HepG2 (cell line): Measurements from ENCODE around the gene ECSIT. TPM values are rescaled to one million over a fixed set of nuclear protein-coding genes. Genes with fewer than 3 reads are reported as not detected.
"Not testable (repeated sequence)": the region's sequence is repeated elsewhere in the genome, so short reads cannot be mapped to it uniquely, and the experiment has no call there.

Experiments
- ATAC-seq: fragments of 200-7000 bp; cut with Tn5 transposase; 3 replicates; pipeline ENCODE4 v1.9.1; 2020; ENCODE audit warnings: mild to moderate bottlenecking, moderate library complexity
- BruUV-seq: library from RNA; stranded (reverse); fragments of 400-500 nt; replicated peaks from 2 replicates; lab custom pipeline; 2021; lab: Mats Ljungman, UMichigan
- CTCF ChIA-PET: fragments of 300-600 bp; formaldehyde crosslinking; extraction: SDS; loops from one replicate; lab custom pipeline; 2021; ENCODE audit warnings: low total read pairs, inconsistent platforms, low intra/inter-chr PET ratio; lab: Yijun Ruan, JAX
- POLR2A ChIA-PET: fragments of 350-600 bp; sonication (Branson Sonifier 250); formaldehyde crosslinking; loops from one replicate; lab custom pipeline; 2020; ENCODE audit warnings: antibody characterized with exemption, inconsistent platforms; lab: Yijun Ruan, JAX
- DNase-seq: peaks from one replicate; pipeline ENCODE4 v3.0.0-alpha.2; 2015; ENCODE audit warnings: low spot score
- FAIRE-seq: peaks from 3 replicates; lab custom pipeline; 2011; peaks lifted over from hg19 to GRCh38; lab: Jason Lieb, UNC
- H2AFZ ChIP-seq: one replicate; pipeline ENCODE4 v1.6.1; 2011; ENCODE audit warnings: low read length, inconsistent platforms
- H3K27ac ChIP-seq: fragments of 300-600 bp; 3 replicates; pipeline ENCODE4 v1.8.0; 2011; ENCODE audit warnings: mixed run types, mild to moderate bottlenecking, mixed read lengths, low read length, inconsistent platforms; ENCODE audit not compliant: insufficient read depth; ENCODE audit errors: extremely low read length
- H3K27me3 ChIP-seq, 2 experiments: fragments of 200-600 bp in 1 of 2; 2 replicates in 1 of 2; 3 replicates in 1 of 2; pipeline versions ENCODE4 v1.6.0 to v1.8.0; 2011; ENCODE audit warnings: low read length in 2 of 2, mild to moderate bottlenecking in 2 of 2, moderate library complexity in 2 of 2, inconsistent platforms in 1 of 2; ENCODE audit not compliant: insufficient read depth in 2 of 2, control insufficient read depth in 1 of 2
- H3K36me3 ChIP-seq, 2 experiments: fragments of 200-600 bp in 1 of 2; replicated peaks in 1 of 2; 2 replicates in 1 of 2; 3 replicates in 1 of 2; pipeline versions ENCODE4 v1.5.1 to v1.8.0; 2011; ENCODE audit warnings: low read length in 2 of 2, inconsistent platforms in 1 of 2; ENCODE audit not compliant: insufficient read depth in 2 of 2, control insufficient read depth in 1 of 2
- H3K4me1 ChIP-seq: 2 replicates; pipeline ENCODE4 v1.5.1; 2012; ENCODE audit warnings: low read length, inconsistent platforms; ENCODE audit not compliant: insufficient read depth
- H3K4me2 ChIP-seq: 2 replicates; pipeline ENCODE4 v1.6.0; 2011; ENCODE audit warnings: low read depth, low read length, inconsistent platforms
- H3K4me3 ChIP-seq, 3 experiments: fragments of 200-600 bp in 1 of 3; sonication (generic), shearing (Covaris generic) in 1 of 3; replicated peaks in 1 of 3; 2 replicates each; pipeline ENCODE4 v1.5.1; 2011 to 2016; ENCODE audit warnings: low read length in 3 of 3, inconsistent platforms in 2 of 3, low read depth in 2 of 3, mild to moderate bottlenecking in 2 of 3, control low read depth in 1 of 3, mixed read lengths in 1 of 3; ENCODE audit not compliant: insufficient read depth in 1 of 3
- H3K79me2 ChIP-seq: one replicate; pipeline ENCODE4 v1.6.1; 2011; ENCODE audit warnings: low read length, inconsistent platforms; ENCODE audit not compliant: insufficient read depth
- H3K9ac ChIP-seq: 2 replicates; pipeline ENCODE4 v1.6.0; 2011; ENCODE audit warnings: mild to moderate bottlenecking, low read depth, low read length, inconsistent platforms; ENCODE audit not compliant: insufficient read depth
- H3K9me3 ChIP-seq: 2 replicates; pipeline ENCODE4 v1.5.1; 2012; ENCODE audit warnings: mild to moderate bottlenecking, low read length
- H4K20me1 ChIP-seq: 2 replicates; pipeline ENCODE4 v1.6.0; 2011; ENCODE audit warnings: inconsistent platforms, mild to moderate bottlenecking, low read length, moderate library complexity; ENCODE audit not compliant: insufficient read depth
- CENPBD1 ChIP-seq: sonication (generic); formaldehyde crosslinking; IDR thresholded peaks from 2 replicates; pipeline ENCODE4 v1.8.0; 2022; ENCODE audit warnings: missing genetic modification reagents, low read depth, mild to moderate bottlenecking, borderline replicate concordance
- HES4 ChIP-seq: sonication (generic); formaldehyde crosslinking; IDR thresholded peaks from 2 replicates; pipeline ENCODE4 v1.9.0; 2021; ENCODE audit warnings: mild to moderate bottlenecking, missing genetic modification reagents, borderline replicate concordance
- ZNF121 ChIP-seq: sonication (generic); formaldehyde crosslinking; IDR thresholded peaks from 2 replicates; pipeline ENCODE4 v1.5.0; 2020; ENCODE audit warnings: mild to moderate bottlenecking, missing genetic modification reagents
- WGBS: methylation state at CpG from one replicate; pipeline ENCODE4 v1.1.6; 2017; ENCODE audit warnings: low lambda C conversion rate; 5-methylcytosine and 5-hydroxymethylcytosine counted together
- in situ Hi-C: cut with HindIII; loops from 2 replicates; pipeline ENCODE4 v1.10.0; 2017; ENCODE audit warnings: low pct_unique_long_range_greater_than_20kb; ENCODE audit not compliant: extremely low pct_ligation_motif_present
- intact Hi-C: fragments of 100-400 bp; cut with micrococcal nuclease; formaldehyde crosslinking; loops from one replicate; pipeline ENCODE4 v1.10.0; 2022; ENCODE audit not compliant: unreplicated experiment
- polyA plus RNA-seq, 8 experiments: library from polyadenylated mRNA; depleted of rRNA in 3 of 8; stranded (reverse) in 7 of 8; unstranded in 1 of 8; fragments of >200 nt; fragmentation: Illumina TruSeq in 4 of 8; extraction: Trizol in 4 of 8; gene quantifications; 2 replicates each; pipeline versions ENCODE4 v1.2.1 to v1.2.3, GENCODE V29; 2011 to 2016; ENCODE audit warnings: low read depth in 4 of 8, missing spikeins in 1 of 8, mixed read lengths in 1 of 8; ENCODE audit not compliant: insufficient read depth in 1 of 8
- total RNA-seq, 5 experiments: library from RNA; depleted of rRNA; stranded (reverse); fragments of >200 nt; fragmentation: Illumina TruSeq; extraction: Trizol; gene quantifications; 2 replicates each; pipeline ENCODE4 v1.2.3, GENCODE V29; 2016; ENCODE audit warnings: low read depth in 1 of 5
- TF ChIP-seq, protein P1 (sequence below): sonication (generic); formaldehyde crosslinking; IDR thresholded peaks from 2 replicates; pipeline ENCODE4 v1.4.0; 2020; ENCODE audit warnings: low read depth, missing genetic modification reagents
- TF ChIP-seq, protein P2 (sequence below): sonication (generic); formaldehyde crosslinking; IDR thresholded peaks from 2 replicates; pipeline ENCODE4 v1.8.0; 2022; ENCODE audit warnings: mild to moderate bottlenecking, missing genetic modification reagents, borderline replicate concordance

The ECSIT gene
- total and polyA plus RNA-seq, 2 of the 13 experiments (the other 11 are each of a cell fraction or from before 2014, with no cell fraction given), result 36.4 to 62.3 TPM

DNA sequence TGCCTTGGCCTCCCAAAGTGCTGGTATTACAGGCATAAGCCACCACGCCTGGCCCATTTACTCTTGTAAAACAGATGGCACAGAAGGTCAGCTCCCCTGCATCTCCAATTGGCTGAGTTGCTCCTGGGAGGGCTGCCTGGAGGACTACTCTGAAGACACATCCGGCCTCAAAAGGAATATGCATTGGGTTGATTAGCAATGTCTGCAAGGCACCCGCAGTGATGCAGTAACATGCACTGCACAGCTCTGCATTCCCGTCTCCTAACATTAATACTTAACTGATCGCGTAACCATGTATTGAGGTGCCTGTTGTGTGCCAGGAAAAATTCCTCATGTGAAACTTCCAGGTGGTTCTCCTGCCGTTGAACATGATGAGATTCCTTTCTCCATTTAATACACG lies 53.1 kb downstream of the ECSIT start (continued):
- TF ChIP-seq, protein P1, sequence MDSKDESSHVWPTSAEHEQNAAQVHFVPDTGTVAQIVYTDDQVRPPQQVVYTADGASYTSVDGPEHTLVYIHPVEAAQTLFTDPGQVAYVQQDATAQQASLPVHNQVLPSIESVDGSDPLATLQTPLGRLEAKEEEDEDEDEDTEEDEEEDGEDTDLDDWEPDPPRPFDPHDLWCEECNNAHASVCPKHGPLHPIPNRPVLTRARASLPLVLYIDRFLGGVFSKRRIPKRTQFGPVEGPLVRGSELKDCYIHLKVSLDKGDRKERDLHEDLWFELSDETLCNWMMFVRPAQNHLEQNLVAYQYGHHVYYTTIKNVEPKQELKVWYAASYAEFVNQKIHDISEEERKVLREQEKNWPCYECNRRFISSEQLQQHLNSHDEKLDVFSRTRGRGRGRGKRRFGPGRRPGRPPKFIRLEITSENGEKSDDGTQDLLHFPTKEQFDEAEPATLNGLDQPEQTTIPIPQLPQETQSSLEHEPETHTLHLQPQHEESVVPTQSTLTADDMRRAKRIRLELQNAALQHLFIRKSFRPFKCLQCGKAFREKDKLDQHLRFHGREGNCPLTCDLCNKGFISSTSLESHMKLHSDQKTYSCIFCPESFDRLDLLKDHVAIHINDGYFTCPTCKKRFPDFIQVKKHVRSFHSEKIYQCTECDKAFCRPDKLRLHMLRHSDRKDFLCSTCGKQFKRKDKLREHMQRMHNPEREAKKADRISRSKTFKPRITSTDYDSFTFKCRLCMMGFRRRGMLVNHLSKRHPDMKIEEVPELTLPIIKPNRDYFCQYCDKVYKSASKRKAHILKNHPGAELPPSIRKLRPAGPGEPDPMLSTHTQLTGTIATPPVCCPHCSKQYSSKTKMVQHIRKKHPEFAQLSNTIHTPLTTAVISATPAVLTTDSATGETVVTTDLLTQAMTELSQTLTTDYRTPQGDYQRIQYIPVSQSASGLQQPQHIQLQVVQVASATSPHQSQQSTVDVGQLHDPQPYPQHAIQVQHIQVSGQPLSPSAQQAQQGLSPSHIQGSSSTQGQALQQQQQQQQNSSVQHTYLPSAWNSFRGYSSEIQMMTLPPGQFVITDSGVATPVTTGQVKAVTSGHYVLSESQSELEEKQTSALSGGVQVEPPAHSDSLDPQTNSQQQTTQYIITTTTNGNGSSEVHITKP (CRISPR knock-in tag), result no peak
- no peak for TF ChIP-seq CENPBD1
- TF ChIP-seq HES4 (CRISPR knock-in tag), result no peak
- TF ChIP-seq, protein P2, sequence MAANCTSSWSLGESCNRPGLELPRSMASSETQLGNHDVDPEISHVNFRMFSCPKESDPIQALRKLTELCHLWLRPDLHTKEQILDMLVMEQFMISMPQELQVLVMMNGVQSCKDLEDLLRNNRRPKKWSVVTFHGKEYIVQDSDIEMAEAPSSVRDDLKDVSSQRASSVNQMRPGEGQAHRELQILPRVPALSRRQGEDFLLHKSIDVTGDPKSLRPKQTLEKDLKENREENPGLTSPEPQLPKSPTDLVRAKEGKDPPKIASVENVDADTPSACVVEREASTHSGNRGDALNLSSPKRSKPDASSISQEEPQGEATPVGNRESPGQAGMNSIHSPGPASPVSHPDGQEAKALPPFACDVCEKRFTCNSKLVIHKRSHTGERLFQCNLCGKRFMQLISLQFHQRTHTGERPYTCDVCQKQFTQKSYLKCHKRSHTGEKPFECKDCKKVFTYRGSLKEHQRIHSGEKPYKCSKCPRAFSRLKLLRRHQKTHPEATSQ (CRISPR knock-in tag), result no peak

DNA sequence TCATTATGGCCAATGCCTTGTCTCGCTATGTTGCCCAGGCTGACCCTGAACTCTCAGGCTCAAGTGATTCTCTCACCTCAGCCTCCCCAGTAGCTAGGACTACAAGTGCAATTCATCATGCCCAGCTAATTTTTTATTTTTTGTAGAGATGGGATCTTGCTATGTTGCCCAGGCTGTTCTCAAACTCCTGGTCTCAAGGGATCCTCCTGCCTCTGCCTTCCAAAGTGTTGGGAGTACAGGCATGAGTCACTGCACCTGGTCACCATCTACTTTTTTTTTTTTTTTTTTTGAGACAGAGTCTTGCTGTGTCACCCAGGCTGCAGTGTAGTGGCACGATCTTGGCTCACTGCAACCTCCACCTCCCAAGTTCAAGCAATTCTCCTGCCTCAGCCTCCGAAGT lies 53.6 kb downstream of the ECSIT start:
- intact Hi-C loops, BruUV-seq, H3K4me2 ChIP-seq, H2AFZ ChIP-seq, H3K27ac ChIP-seq, H3K4me1 ChIP-seq, H4K20me1 ChIP-seq, H3K9me3 ChIP-seq, H3K79me2 ChIP-seq, CTCF ChIA-PET, in situ Hi-C loops, H3K4me3 ChIP-seq, H3K36me3 ChIP-seq, FAIRE-seq, H3K9ac ChIP-seq, POLR2A ChIA-PET, DNase-seq, ATAC-seq: not testable (repeated sequence)
- 30% methylated on average over 3 of the region's 3 CpGs for WGBS
- H3K27me3 ChIP-seq, result peaks cover 2 to 32% of the 10 kb centered on the region in 2 experiments; a peak in 3 of 5 replicates
- TF ChIP-seq ZNF121 (CRISPR knock-in tag), result peak; percentile 76; the same call in 1 of the 2 replicates
